ENCODE results near the gene SSC5D.

The SSC5D gene

DNA sequence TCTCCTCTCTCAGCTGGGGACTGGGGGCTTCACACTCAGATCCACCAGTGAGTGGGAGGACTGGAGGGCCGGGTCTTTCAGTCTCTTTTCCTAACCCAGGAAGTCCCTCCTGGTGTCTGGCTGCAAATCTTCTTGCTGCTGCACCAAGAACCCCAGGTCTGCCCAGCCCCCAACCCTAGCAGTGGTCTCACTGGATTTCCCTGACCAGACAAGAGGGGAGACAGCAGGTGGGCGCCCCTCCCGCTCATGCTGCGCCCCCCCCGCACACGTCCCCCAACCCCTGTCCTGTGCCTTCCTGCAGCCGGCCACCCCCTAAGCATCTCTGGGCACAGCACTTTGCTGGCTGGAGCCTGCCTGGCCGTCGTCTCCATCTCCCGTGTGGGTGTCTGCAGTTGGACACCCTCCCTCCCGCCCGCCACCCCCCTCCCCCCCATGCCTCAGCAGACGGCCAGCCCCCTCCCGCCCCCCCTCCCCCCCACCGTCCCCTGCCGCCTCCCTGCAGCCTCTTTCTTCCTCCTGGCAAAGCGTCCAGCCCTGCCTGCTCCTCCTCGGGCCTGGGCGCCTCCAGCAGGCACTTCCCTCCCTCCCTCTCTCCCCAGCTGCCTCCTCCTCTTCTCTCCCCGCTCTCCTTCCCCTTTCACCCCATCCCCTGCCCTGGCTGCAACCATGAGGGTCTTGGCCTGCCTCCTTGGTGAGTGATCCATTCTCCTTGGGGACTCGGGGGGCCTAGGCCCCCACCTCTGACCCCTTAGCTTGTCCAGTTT is at the start of gene SSC5D:
Gene SSC5D (plus strand): TSS at position 513 of the 764 bp plus-strand sequence. CDS start 154 bp downstream, at position 667.
- peak within 1 kb of the TSS; percentile 99 for H3K27ac ChIP-seq (ENCODE audit: low read depth, low read length)
- H3K27me3 ChIP-seq (ENCODE audit: control insufficient read depth in 1 of 2, insufficient read depth in 2 of 2, low read length in 2 of 2) = no peaks in the 10 kb centered on the region
- peak within 1 kb of the TSS; percentile 42 to 65 for H3K4me3 ChIP-seq (ENCODE audit: low read depth in 1 of 2, low read length in 2 of 2)
- no peaks in the 10 kb centered on the region for H3K9me3 ChIP-seq (ENCODE audit: low read length)
- no peaks in the 10 kb centered on the region for H3K36me3 ChIP-seq (ENCODE audit: insufficient read depth, low read length)
- peak within 1 kb of the TSS; percentile 78 for H3K9ac ChIP-seq (ENCODE audit: low read length)
- peaks cover 71% of the 10 kb centered on the region for H3K4me1 ChIP-seq (ENCODE audit: insufficient read depth, low read length)

DNA sequence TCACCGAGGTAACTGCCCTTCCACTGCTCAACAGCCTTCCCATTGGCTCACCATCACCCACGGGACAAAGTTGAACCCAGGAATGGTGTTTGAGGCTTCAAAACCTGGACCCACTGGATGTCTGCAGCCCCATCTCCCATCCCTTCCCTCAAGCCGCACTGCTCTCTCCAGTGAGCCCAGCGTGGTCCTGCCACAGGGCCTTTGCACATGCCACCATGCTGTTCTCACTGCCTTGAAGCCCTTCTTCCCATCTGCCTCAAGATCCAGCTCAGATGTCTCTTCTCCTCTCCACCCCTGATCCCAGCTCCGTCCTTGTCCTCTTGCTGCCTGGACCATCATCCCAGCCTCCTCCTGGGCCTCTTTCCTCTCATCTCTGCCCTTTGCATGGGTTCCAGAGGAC is 49.2 kb upstream of the SSC5D start:
- no peaks in the 10 kb centered on the region for H3K4me1 ChIP-seq (ENCODE audit: insufficient read depth, low read length)
- peaks cover 49 to 66% of the 10 kb centered on the region in 2 donors for H3K27me3 ChIP-seq (ENCODE audit: control insufficient read depth in 1 of 2, insufficient read depth in 2 of 2, low read length in 2 of 2)
- no peak overlapping the region for H3K4me3 ChIP-seq (ENCODE audit: low read depth in 1 of 2, low read length in 2 of 2)
- no peak overlapping the region for H3K9ac ChIP-seq (ENCODE audit: low read length)
- H3K9me3 ChIP-seq (ENCODE audit: low read length) = no peaks in the 10 kb centered on the region
- no peaks in the 10 kb centered on the region for H3K36me3 ChIP-seq (ENCODE audit: insufficient read depth, low read length)
- H3K27ac ChIP-seq (ENCODE audit: low read depth, low read length) = no peak overlapping the region

DNA sequence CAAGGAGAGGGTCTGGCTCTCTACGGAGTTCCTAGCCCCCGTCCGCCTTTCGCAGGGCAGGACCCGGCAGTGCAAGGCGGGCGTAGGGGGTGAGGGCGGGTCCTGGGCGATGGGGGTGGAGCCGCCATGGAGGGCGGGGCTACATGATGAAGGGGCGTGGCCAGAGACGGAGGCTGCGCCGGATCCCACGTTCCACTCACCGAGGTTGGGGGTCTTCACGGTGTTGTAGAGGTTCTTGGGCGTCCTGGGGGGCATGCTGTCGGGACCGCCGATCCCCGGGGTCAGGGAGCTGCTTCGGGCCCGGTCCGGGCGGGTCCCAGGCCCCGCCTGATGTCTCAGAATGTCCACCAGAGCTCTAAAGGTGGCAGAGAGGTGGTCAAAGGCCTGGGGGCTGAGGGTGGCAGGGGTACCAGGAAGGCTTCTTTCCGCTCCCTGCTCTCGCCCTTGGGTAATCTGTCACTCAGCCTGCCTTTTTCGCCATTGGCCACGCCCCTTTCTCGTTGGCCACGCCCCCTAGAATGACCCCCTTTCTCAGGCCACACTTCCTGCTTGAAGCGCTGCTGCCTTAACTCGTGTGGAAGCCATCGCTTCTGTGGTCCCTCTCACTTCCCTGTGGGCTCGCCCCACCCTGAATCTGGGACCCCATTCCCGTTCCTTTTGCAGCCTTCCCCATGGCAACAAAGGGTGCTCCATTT is 47.7 kb upstream of the SSC5D start:
- no peaks in the 10 kb centered on the region for H3K36me3 ChIP-seq (ENCODE audit: insufficient read depth, low read length)
- no peaks in the 10 kb centered on the region for H3K4me1 ChIP-seq (ENCODE audit: insufficient read depth, low read length)
- H3K27ac ChIP-seq (ENCODE audit: low read depth, low read length) = no peak overlapping the region
- no peak overlapping the region for H3K4me3 ChIP-seq (ENCODE audit: low read depth in 1 of 2, low read length in 2 of 2)
- H3K9ac ChIP-seq (ENCODE audit: low read length) = no peak overlapping the region
- peaks cover 45 to 80% of the 10 kb centered on the region in 2 donors for H3K27me3 ChIP-seq (ENCODE audit: control insufficient read depth in 1 of 2, insufficient read depth in 2 of 2, low read length in 2 of 2)
- H3K9me3 ChIP-seq (ENCODE audit: low read length) = no peaks in the 10 kb centered on the region

DNA sequence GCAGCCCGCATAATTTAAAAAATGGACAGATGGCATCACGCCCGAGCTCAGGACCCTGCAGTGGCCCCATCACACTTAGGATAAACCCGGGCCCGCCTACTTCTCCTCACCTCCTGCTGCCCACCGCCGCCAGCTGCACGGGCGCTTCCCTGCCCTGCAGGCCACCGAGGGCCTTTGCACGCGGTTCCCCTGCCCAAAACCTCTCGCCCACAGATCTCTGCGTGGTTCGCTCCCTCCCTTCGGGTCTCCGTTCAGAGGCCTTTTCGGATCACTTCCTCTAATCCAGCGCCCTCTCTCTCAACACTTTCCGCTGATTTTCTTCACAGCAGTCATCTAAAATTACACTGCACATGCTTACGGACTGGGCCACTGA is 46.9 kb upstream of the SSC5D start:
- Histone ChIP-seq H3K9ac (ENCODE audit: low read length) (no peak overlapping the region), H3K36me3 (ENCODE audit: insufficient read depth, low read length) (no peaks in the 10 kb centered on the region), H3K27me3 (ENCODE audit: control insufficient read depth in 1 of 2, insufficient read depth in 2 of 2, low read length in 2 of 2) (peaks cover 45 to 80% of the 10 kb centered on the region in 2 donors), H3K4me1 (ENCODE audit: insufficient read depth, low read length) (no peaks in the 10 kb centered on the region), H3K9me3 (ENCODE audit: low read length) (no peaks in the 10 kb centered on the region), H3K27ac (ENCODE audit: low read depth, low read length) (no peak overlapping the region), H3K4me3 (ENCODE audit: low read depth in 1 of 2, low read length in 2 of 2) (no peak overlapping the region)

DNA sequence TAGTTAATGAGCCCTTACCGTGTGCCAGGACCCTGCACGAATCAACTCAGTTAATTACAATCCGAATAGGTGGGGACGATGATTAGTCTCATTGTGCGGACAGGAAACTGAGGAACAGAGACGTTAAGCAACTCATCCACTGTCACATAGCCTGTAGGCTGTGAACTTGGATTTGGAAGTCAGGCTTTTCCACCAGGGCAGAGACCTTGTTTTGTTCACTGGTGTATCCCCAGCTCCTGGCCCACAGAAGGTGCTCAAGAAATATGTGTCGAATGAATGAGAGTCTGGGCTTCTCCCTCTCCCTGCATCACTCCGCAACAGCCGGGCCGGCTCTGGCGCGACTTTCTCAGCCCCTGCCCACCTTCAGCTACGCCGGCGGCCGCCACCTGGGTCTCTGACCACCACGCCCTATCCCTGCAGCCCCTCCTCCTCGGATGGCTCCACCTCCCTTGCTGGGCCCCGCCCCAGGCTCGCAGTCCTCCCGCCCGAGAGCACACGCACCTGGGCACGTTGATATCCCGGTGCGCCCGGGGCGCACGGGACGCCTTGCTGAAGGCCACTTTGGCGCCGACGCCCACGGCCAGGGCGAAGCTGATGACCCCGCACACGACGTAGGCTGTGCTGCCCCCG is 46.4 kb upstream of the SSC5D start:
- Histone ChIP-seq H3K27ac (ENCODE audit: low read depth, low read length) (no peak overlapping the region), H3K9me3 (ENCODE audit: low read length) (no peaks in the 10 kb centered on the region), H3K4me1 (ENCODE audit: insufficient read depth, low read length) (no peaks in the 10 kb centered on the region), H3K27me3 (ENCODE audit: control insufficient read depth in 1 of 2, insufficient read depth in 2 of 2, low read length in 2 of 2) (peaks cover 45 to 80% of the 10 kb centered on the region in 2 donors), H3K4me3 (ENCODE audit: low read depth in 1 of 2, low read length in 2 of 2) (no peak overlapping the region), H3K36me3 (ENCODE audit: insufficient read depth, low read length) (no peaks in the 10 kb centered on the region), H3K9ac (ENCODE audit: low read length) (no peak overlapping the region)

DNA sequence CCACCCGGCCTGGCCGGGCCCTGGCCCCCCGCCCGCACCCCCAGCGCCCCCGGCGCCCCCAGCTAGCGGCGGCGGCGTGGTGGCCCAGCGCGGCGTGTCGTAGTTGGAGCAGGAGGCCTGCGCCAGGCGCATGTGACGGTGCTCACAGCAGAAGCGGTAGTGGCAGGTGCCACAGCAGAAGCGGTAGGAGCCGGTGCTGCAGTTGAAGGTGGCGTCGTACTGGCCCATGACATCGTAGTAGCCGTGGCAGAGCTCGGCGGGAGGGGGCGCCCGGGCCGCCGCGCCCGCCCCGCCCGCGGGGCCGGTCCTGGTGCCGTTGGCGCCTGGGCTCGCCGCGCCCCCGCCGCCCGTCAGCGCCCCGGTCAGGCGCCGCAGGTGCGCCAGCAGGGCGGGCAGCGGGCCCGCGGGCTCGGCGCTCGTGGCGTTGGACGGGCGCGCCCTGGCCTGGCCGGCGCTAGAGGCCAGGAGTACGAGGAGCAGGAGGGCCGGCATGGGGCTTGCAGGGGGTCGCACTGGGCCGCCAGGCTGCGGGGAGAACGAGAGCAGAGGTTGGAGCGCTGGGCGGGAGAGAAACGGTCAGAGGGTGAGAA is 45.8 kb upstream of the SSC5D start:
- Histone ChIP-seq H3K9ac (ENCODE audit: low read length) (no peak overlapping the region), H3K27ac (ENCODE audit: low read depth, low read length) (no peak overlapping the region), H3K27me3 (ENCODE audit: control insufficient read depth in 1 of 2, insufficient read depth in 2 of 2, low read length in 2 of 2) (peaks cover 45 to 75% of the 10 kb centered on the region in 2 donors), H3K36me3 (ENCODE audit: insufficient read depth, low read length) (no peaks in the 10 kb centered on the region), H3K9me3 (ENCODE audit: low read length) (no peaks in the 10 kb centered on the region), H3K4me3 (ENCODE audit: low read depth in 1 of 2, low read length in 2 of 2) (no peak overlapping the region), H3K4me1 (ENCODE audit: insufficient read depth, low read length) (no peaks in the 10 kb centered on the region)

DNA sequence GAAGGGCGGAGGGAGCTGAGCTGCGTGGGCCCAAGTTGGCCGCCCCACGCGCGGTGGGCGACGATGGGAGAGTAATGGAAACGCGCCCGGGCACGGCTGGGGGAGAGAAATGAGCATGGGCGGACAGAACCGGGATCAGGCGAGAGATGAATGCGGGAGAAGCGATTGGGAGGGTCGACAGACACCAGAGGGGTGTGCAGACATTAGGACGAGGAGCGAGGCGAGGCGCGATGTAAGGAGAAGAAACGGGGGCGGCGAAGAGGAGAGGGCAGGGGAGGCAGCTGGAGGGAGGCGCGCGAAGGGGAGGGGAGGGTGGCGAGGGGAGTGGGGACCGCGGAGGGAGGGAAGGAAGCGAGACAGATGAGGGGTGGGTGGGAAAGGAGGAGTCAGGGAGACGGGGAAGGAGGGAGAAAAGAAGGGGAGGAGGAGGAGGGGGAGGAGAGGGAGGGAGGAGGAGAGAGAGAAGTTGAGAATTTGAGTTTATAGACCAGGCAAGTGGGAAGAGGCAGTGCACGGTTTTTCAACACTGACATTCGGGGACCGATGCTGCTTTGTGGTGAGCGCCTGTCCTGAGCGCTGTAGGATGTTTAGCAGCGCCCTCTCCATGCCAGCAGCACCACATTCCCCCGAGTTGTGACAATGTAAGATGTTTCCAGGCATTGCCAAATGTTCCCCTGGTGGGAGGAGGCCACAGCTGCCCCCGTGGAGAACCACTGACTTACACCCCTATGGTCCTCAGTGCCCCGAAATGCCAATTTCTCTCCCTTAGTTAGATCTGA is 45.0 kb upstream of the SSC5D start, which contains the start of gene SHISA7:
Gene SHISA7 (minus strand): TSS at position 256 of the 779 bp plus-strand sequence. CDS start 437 bp downstream, outside the sequence.
- H3K36me3 ChIP-seq (ENCODE audit: insufficient read depth, low read length) = no peaks in the 10 kb centered on the region
- no peaks in the 10 kb centered on the region for H3K4me1 ChIP-seq (ENCODE audit: insufficient read depth, low read length)
- no peaks in the 10 kb centered on the region for H3K9me3 ChIP-seq (ENCODE audit: low read length)
- H3K27me3 ChIP-seq (ENCODE audit: control insufficient read depth in 1 of 2, insufficient read depth in 2 of 2, low read length in 2 of 2) = peaks cover 43 to 70% of the 10 kb centered on the region in 2 donors
- no peak within 1 kb of the TSS for H3K27ac ChIP-seq (ENCODE audit: low read depth, low read length)
- no peak within 1 kb of the TSS for H3K4me3 ChIP-seq (ENCODE audit: low read depth in 1 of 2, low read length in 2 of 2)
- H3K9ac ChIP-seq (ENCODE audit: low read length) = no peak within 1 kb of the TSS

DNA sequence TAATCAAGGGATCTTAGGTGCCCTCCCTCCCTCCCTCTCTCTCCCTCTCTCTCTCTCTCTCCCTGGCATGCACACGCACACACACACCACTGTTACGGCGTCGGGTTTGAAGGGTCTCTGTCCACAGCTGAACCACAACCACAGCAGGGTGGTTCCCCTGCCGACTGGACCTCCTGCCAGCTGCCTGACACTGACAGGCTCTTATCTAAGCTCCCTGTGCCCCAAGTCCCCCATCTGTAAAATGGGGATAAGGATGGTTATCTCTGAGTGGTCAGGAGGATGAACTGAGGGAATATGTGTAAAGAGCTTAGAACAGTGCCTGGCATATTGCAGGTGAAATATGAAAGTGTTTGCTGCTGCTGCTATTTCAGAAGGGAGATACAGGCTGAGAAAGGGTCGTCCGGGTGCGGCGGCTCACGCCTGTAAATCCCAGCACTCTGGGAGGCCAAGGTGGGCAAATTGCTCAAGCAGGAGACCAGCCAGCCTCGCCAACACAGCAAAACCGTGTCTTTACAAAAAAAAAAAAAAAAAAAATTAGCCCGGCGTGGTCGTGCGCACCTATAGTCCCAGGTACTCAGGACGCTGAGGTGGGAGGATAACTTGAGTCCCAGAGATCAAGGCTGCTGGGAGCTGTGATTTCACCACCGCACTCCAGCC is 44.3 kb upstream of the SSC5D start:
- no peaks in the 10 kb centered on the region for H3K9me3 ChIP-seq (ENCODE audit: low read length)
- no peak overlapping the region for H3K9ac ChIP-seq (ENCODE audit: low read length)
- H3K4me3 ChIP-seq (ENCODE audit: low read depth in 1 of 2, low read length in 2 of 2) = no peak overlapping the region
- H3K36me3 ChIP-seq (ENCODE audit: insufficient read depth, low read length) = no peaks in the 10 kb centered on the region
- peaks cover 46 to 67% of the 10 kb centered on the region in 2 donors for H3K27me3 ChIP-seq (ENCODE audit: control insufficient read depth in 1 of 2, insufficient read depth in 2 of 2, low read length in 2 of 2)
- no peak overlapping the region for H3K27ac ChIP-seq (ENCODE audit: low read depth, low read length)
- no peaks in the 10 kb centered on the region for H3K4me1 ChIP-seq (ENCODE audit: insufficient read depth, low read length)

DNA sequence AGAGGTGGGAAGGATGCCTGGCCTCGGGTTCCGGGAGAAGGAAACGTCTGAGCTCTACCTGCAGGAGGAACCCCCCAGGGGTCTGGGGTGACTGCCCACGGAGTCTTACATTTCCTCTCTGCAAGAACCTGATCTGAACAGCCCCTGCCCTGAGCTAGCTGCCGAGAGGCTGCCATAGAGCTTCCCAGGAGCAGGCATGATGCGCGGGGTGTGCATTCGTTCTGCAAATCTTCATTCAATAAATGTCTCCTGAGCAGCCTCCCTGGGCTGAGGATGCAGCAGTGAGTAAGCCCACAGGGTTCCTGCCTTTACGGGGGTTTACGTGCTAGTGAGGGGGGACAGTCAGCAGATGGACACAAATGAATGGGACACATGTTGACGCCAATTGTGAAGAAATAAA is 43.6 kb upstream of the SSC5D start:
- Histone ChIP-seq H3K4me1 (ENCODE audit: insufficient read depth, low read length) (no peaks in the 10 kb centered on the region), H3K36me3 (ENCODE audit: insufficient read depth, low read length) (no peaks in the 10 kb centered on the region), H3K27me3 (ENCODE audit: control insufficient read depth in 1 of 2, insufficient read depth in 2 of 2, low read length in 2 of 2) (peaks cover 46 to 67% of the 10 kb centered on the region in 2 donors), H3K9me3 (ENCODE audit: low read length) (no peaks in the 10 kb centered on the region), H3K27ac (ENCODE audit: low read depth, low read length) (no peak overlapping the region), H3K4me3 (ENCODE audit: low read depth in 1 of 2, low read length in 2 of 2) (no peak overlapping the region), H3K9ac (ENCODE audit: low read length) (no peak overlapping the region)

DNA sequence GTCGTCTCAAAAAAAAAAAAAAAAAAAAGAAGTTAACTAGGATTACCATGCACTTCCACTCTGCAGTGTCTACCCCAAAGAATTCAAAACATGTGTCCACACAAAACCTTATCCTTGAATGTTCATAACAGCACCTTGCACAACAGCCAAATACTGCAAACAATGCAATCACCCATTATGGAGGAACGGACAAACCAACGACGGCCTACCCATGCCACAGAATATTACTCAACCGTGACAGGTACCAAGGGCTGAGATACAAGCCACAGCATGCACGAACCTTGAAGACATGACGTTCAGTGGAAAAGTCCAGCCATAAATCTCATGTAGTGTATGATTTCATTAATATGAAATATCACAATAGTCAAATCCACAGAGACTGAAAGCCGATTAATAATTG is 42.2 kb upstream of the SSC5D start:
- no peak overlapping the region for H3K27ac ChIP-seq (ENCODE audit: low read depth, low read length)
- H3K27me3 ChIP-seq (ENCODE audit: control insufficient read depth in 1 of 2, insufficient read depth in 2 of 2, low read length in 2 of 2) = peaks cover 47 to 67% of the 10 kb centered on the region in 2 donors
- no peak overlapping the region for H3K4me3 ChIP-seq (ENCODE audit: low read depth in 1 of 2, low read length in 2 of 2)

More for the DNA sequence above, 42.2 kb upstream of the SSC5D start:
- Histone ChIP-seq H3K9ac (ENCODE audit: low read length) (no peak overlapping the region), H3K36me3 (ENCODE audit: insufficient read depth, low read length) (no peaks in the 10 kb centered on the region), H3K9me3 (ENCODE audit: low read length) (no peaks in the 10 kb centered on the region), H3K4me1 (ENCODE audit: insufficient read depth, low read length) (no peaks in the 10 kb centered on the region)
